ENCODE results near the gene SHH. TPM values are rescaled to one million over a fixed set of nuclear protein-coding genes. Genes with fewer than 3 reads are reported as not detected.

SHH gene
- total RNA-seq, 1 donor from 2014 or later: 0.16 TPM

- DNase-seq (ENCODE audit: low read depth): no peak
- no peak for FAIRE-seq
Measured at GRCh38 chr7:155792315-155792960, 19.8 kb downstream of the SHH start.

GRCh38 chr7:155791836-155792235 lies 20.4 kb downstream of the SHH start:
- H3K36me3 ChIP-seq (ENCODE audit: insufficient read depth, low read length): no peaks in the 10 kb centered on the region
- no peak for FAIRE-seq
- H3K27me3 ChIP-seq (ENCODE audit: insufficient read depth, low read length): peaks cover 7% of the 10 kb centered on the region
- H3K4me3 ChIP-seq (ENCODE audit: insufficient read depth, low read depth, low read length): no peak overlapping the region
- no peaks in the 10 kb centered on the region for H4K20me1 ChIP-seq (ENCODE audit: insufficient read depth, low read length)
- no peak overlapping the region for H3K4me2 ChIP-seq (ENCODE audit: low read length)
- H3K36me3 Mint-ChIP-seq (ENCODE audit: low read depth, unreplicated experiment): no peaks in the 10 kb centered on the region
- H3K27ac ChIP-seq (ENCODE audit: low read depth, low read length): no peak overlapping the region
- peaks cover 2% of the 10 kb centered on the region for H3K4me1 Mint-ChIP-seq (ENCODE audit: low read depth, unreplicated experiment)
- no peak overlapping the region for H3K9ac ChIP-seq (ENCODE audit: low read length)
- no peaks in the 10 kb centered on the region for H3K79me2 ChIP-seq (ENCODE audit: insufficient read depth, low read length)
- H3K27ac Mint-ChIP-seq (ENCODE audit: unreplicated experiment): no peak overlapping the region
- peaks cover 6% of the 10 kb centered on the region for H3K9me3 Mint-ChIP-seq (ENCODE audit: unreplicated experiment)
- H3K9me3 ChIP-seq (ENCODE audit: insufficient read depth, low read depth, low read length): peaks cover 4% of the 10 kb centered on the region
- no peaks in the 10 kb centered on the region for H3K4me1 ChIP-seq (ENCODE audit: insufficient read depth, low read length)
- no peak for TF ChIP-seq EZH2 (IDR thresholded peaks at IDR 0.05; ENCODE audit: insufficient read depth, low read length)
- no peak for TF ChIP-seq CTCF (IDR thresholded peaks at IDR 0.05; ENCODE audit: insufficient read depth, low read depth, low read length)
- H3K27me3 Mint-ChIP-seq (ENCODE audit: low read depth, unreplicated experiment): peaks cover 13% of the 10 kb centered on the region
- H2AFZ ChIP-seq (ENCODE audit: low read depth, low read length): no peak overlapping the region
- no peak for DNase-seq (ENCODE audit: low read depth)
- H3K4me3 Mint-ChIP-seq (ENCODE audit: unreplicated experiment): no peak overlapping the region

More at GRCh38 chr7:155792315-155792960, 19.8 kb downstream of the SHH start:
- no peaks in the 10 kb centered on the region for H3K4me1 ChIP-seq (ENCODE audit: insufficient read depth, low read length)
- H3K36me3 Mint-ChIP-seq (ENCODE audit: low read depth, unreplicated experiment): no peaks in the 10 kb centered on the region
- peaks cover 13% of the 10 kb centered on the region for H3K27me3 Mint-ChIP-seq (ENCODE audit: low read depth, unreplicated experiment)
- H3K9me3 Mint-ChIP-seq (ENCODE audit: unreplicated experiment): peaks cover 6% of the 10 kb centered on the region
- no peak overlapping the region for H3K4me2 ChIP-seq (ENCODE audit: low read length)
- peaks cover 2% of the 10 kb centered on the region for H3K4me1 Mint-ChIP-seq (ENCODE audit: low read depth, unreplicated experiment)
- TF ChIP-seq CTCF (IDR thresholded peaks at IDR 0.05; ENCODE audit: insufficient read depth, low read depth, low read length) (no peak), EZH2 (IDR thresholded peaks at IDR 0.05; ENCODE audit: insufficient read depth, low read length) (no peak)
- H3K27ac Mint-ChIP-seq (ENCODE audit: unreplicated experiment): no peak overlapping the region
- no peaks in the 10 kb centered on the region for H4K20me1 ChIP-seq (ENCODE audit: insufficient read depth, low read length)
- H2AFZ ChIP-seq (ENCODE audit: low read depth, low read length): no peak overlapping the region
- no peaks in the 10 kb centered on the region for H3K79me2 ChIP-seq (ENCODE audit: insufficient read depth, low read length)
- H3K9me3 ChIP-seq (ENCODE audit: insufficient read depth, low read depth, low read length): peaks cover 4% of the 10 kb centered on the region
- H3K9ac ChIP-seq (ENCODE audit: low read length): no peak overlapping the region
- H3K36me3 ChIP-seq (ENCODE audit: insufficient read depth, low read length): no peaks in the 10 kb centered on the region
- H3K27me3 ChIP-seq (ENCODE audit: insufficient read depth, low read length): peaks cover 7% of the 10 kb centered on the region
- H3K4me3 Mint-ChIP-seq (ENCODE audit: unreplicated experiment): no peak overlapping the region
- no peak overlapping the region for H3K4me3 ChIP-seq (ENCODE audit: insufficient read depth, low read depth, low read length)
- no peak overlapping the region for H3K27ac ChIP-seq (ENCODE audit: low read depth, low read length)

- Histone ChIP-seq H3K4me1 (ENCODE audit: insufficient read depth, low read length) (no peaks in the 10 kb centered on the region), H4K20me1 (ENCODE audit: insufficient read depth, low read length) (no peaks in the 10 kb centered on the region), H3K4me2 (ENCODE audit: low read length) (no peak overlapping the region), H3K27me3 (ENCODE audit: insufficient read depth, low read length) (peaks cover 7% of the 10 kb centered on the region), H3K36me3 (ENCODE audit: insufficient read depth, low read length) (no peaks in the 10 kb centered on the region), H2AFZ (ENCODE audit: low read depth, low read length) (no peak overlapping the region), H3K79me2 (ENCODE audit: insufficient read depth, low read length) (no peaks in the 10 kb centered on the region), H3K9me3 (ENCODE audit: insufficient read depth, low read depth, low read length) (peaks cover 4% of the 10 kb centered on the region), H3K9ac (ENCODE audit: low read length) (no peak overlapping the region), H3K27ac (ENCODE audit: low read depth, low read length) (no peak overlapping the region), H3K4me3 (ENCODE audit: insufficient read depth, low read depth, low read length) (no peak overlapping the region)
- Mint-ChIP-seq H3K4me3 (ENCODE audit: unreplicated experiment) (no peak overlapping the region), H3K4me1 (ENCODE audit: low read depth, unreplicated experiment) (peaks cover 2% of the 10 kb centered on the region), H3K27me3 (ENCODE audit: low read depth, unreplicated experiment) (peaks cover 11% of the 10 kb centered on the region), H3K9me3 (ENCODE audit: unreplicated experiment) (peaks cover 6% of the 10 kb centered on the region), H3K27ac (ENCODE audit: unreplicated experiment) (no peak overlapping the region), H3K36me3 (ENCODE audit: low read depth, unreplicated experiment) (no peaks in the 10 kb centered on the region)
- no peak for FAIRE-seq
- TF ChIP-seq EZH2 (IDR thresholded peaks at IDR 0.05; ENCODE audit: insufficient read depth, low read length) (no peak), CTCF (IDR thresholded peaks at IDR 0.05; ENCODE audit: insufficient read depth, low read depth, low read length) (no peak)
- no peak for DNase-seq (ENCODE audit: low read depth)
Measured at GRCh38 chr7:155791214-155791737, 21.0 kb downstream of the SHH start.
